Dedifferentiated amniotic fluid mesenchymal stem cell (primary cell): ENCODE results near the gene TMEM163.
"Not testable (repeated sequence)": the region's sequence is repeated elsewhere in the genome, so short reads cannot be mapped to it uniquely, and the experiment has no call there.

Experiments used
- DNase-seq: peaks from one replicate; pipeline ENCODE4 v3.0.0-alpha.2; 2016; ENCODE audit errors: extremely low spot score

TMEM163 gene

GRCh38 chr2:134665727-134666506 lies 52.9 kb downstream of the TMEM163 start:
- no peak for DNase-seq

DNA sequence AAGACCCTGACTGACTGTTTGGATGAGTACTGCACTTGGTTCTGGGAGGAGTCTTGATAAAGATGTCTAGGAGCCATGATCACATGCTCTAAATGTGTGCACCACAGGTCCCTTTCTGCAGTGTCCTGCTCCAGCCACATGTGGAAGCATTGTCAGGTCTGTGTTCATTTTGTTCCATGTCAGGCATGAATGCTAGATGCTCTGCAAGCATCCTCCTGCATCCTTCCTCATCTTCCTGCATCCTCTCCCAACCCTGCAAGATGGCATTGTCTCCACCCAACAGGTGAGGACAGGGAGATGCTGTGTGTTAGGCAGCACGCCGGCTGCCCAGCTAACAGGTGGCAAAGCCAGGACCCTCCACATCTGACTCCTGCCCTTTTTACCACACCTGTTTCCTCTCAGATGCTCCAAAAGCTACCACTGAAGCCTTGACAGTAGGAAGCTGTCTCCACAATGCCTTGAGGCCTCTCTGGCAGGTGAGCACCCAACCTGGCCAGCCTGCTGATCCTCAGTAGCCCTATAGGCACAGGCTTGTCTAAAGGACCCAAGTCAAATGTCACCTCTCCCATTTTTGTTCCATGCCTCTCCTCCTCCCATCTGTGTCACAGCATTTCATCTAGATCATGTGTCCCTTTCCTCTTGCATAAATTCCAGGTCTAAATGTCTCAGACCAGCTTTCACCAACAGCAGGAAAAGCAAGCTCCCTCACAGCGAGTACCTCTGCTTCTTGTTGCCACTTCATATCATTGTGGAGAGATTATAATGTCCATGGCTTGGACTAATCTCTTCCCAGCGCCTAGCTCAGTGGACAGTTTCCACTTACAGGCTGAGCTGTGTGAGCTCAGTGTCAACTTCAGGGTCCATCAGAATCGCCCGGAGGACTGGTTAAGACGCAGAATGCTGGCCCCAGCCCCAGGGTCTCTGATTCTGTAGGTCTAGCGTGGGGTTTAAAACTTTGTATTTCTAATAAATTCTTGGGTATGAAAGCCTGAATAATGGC lies 55.0 kb downstream of the TMEM163 start:
- DNase-seq: no peak

DNA sequence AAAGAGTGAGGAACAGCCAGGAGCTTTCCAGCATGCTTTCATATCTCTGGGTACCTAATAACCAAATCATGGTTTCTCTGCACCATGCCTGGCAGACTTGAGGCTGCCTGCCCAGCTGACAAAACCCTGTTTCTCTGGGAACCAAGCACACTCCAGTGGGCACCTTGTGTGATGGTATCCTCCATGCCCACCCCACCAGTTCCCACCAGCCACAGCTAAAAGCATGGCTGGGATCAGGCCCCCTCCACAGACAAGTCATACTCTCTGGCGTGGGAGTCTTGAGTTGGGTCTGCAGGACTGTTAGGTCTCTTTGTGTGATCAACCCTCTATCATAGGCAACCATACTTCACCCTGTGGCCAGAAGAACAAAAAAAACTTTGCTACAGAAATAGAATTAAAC lies 56.0 kb downstream of the TMEM163 start:
- DNase-seq: no peak

DNA sequence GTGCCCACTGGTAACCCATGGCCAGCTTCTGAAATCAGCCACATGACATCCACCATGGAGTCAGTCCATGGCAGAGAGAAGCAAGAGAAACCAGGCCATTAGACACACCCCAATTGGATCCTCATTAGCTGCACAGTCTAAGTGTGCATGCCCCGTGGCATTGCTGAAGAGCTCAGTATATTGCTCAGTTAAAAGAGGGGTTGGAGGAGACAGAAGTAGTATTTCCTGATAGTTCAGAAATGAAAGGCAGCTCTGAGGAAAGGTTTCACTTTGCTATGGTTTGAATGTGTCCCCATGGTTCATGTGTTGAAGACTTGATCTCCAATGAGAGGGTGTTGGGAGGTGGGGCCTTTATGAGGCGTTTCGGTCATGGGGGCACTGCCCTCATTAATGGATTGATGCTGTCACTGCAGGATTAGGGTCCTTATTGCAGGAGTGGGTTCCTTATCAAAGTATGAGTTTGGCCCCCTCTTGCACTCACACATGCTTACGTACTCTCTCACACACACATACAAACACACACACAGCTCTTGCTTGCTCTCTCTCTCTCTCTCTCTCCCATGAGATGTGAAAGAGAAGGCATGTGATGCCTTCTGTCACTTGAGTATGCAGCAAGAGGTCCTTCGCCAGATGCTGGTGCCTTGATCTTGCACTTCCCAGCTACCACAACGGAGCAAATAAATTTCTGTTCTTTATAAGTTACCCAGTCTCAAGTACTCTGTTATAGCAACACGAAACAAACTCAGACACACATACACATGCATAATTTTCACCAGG lies 58.0 kb downstream of the TMEM163 start:
- DNase-seq: no peak

DNA sequence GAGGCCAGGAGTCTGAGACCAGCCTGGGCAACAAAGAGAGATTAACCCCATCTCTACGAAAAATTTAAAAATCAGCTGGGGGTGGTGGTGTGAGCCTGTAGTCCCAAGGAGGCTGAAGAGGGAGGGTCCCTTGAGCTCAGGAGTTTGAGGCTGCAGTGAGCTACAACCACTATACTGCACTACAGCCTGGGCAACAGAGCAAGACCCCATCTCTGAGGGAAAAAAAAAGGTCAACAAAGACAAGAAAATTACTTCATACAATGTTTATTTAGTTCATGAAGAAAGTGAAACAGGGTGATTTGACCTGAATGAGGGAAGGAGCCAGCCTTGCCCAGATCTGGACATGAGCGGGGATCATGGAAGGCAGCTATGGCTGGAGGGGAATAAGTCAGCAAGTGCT lies 59.1 kb downstream of the TMEM163 start:
- DNase-seq: no peak

GRCh38 chr2:134657650-134658250 lies 61.0 kb downstream of the TMEM163 start:
- no peak for DNase-seq

DNA sequence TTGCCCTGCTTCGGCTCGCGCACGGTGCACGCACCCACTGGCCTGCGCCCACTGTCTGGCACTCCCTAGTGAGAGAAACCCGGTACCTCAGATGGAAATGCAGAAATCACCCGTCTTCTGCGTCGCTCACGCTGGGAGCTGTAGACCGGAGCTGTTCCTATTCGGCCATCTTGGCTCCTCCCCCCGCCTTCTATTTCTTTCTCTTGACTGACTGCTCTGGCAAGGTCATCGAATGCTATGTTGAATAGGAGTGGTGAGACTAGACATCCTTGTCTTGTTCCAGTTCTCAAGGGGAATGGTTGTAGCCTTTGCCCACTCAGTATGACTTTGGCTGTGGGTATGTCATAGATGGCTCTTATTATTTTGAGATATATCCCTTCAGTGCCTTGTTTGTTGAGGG lies 62.4 kb downstream of the TMEM163 start:
- not testable (repeated sequence) for DNase-seq

DNA sequence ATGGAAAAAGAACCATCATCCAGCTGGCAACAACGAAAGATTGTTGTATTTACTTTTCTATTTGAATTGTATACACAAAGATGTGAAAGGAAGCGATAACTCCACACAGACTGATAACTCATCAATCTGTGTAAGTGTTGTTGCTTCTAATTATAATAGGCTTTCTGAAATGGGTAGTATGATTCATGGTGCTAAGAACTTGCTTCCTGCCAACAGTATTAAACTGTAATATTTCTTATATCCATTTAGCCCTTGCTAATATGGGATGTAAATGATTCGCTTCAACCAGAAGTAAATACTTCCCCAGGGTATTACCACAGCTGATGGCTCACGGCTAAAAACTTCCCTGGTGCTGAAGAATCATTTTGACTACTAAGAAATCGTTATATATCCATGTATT lies 70.2 kb downstream of the TMEM163 start:
- DNase-seq: no peak

- no peak for DNase-seq
Measured at GRCh38 chr2:134647607-134648256, 71.1 kb downstream of the TMEM163 start.

- DNase-seq: no peak
Measured at GRCh38 chr2:134642938-134643337, 75.9 kb downstream of the TMEM163 start.

GRCh38 chr2:134640494-134640893 lies 78.3 kb downstream of the TMEM163 start:
- no peak for DNase-seq

GRCh38 chr2:134639265-134639664 lies 79.5 kb downstream of the TMEM163 start:
- DNase-seq: no peak

GRCh38 chr2:134636714-134637113 lies 82.1 kb downstream of the TMEM163 start:
- no peak for DNase-seq

GRCh38 chr2:134634054-134634753 lies 84.6 kb downstream of the TMEM163 start:
- DNase-seq: no peak

DNA sequence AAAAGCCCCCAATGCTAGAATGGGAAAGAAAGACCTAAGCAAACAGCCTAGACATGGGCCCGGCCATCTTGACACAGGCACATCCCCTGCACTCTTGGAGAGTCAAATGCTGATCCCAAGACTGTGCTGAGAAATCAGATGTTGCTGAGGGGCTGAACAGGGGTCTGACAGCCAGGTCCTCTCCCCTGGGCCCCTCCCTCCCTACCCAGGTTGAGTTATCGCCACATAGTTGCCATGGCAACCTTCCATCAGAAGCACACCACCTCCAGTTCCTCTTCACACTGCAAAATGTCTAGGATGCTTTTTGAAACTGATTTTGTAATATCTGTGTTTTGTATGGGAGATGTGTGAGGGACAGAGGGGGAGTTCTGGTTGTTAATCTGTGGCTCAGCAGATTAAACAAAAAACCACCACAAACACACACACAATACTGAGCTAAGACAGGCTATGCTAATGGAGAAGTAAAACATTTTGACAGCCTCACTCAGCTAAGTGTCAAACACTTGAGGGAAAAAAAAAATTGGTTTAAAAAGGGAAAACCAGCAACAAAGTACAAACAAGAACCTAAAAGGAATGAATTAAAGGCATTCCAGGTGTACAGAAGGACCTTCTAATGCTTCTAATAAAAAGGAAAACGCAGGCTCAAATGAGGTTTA lies 88.2 kb downstream of the TMEM163 start:
- no peak for DNase-seq

GRCh38 chr2:134628453-134628852 lies 90.3 kb downstream of the TMEM163 start:
- DNase-seq: no peak

- DNase-seq: no peak
Measured at GRCh38 chr2:134626781-134627180, 92.0 kb downstream of the TMEM163 start.

DNA sequence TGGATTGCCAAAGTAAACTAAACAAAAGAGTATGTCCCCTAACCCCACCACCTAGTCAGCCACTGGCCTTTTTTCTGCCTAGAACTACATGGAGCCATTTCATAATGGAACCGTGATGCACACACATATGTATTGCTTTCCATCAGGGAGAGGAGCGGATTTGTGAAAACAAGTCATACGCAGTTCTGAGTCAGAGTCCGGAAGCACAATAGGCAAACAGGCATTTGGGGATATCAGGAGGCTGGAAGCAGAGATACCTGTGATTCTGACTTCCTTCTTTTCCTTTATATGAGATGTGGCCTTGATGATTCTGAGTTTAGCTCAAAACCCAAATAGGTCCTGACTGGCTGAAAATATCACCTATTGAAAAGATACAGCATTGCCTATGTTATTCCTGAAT lies 93.5 kb downstream of the TMEM163 start:
- no peak for DNase-seq

GRCh38 chr2:134623796-134624195 lies 95.0 kb downstream of the TMEM163 start:
- no peak for DNase-seq

GRCh38 chr2:134623046-134623445 lies 95.8 kb downstream of the TMEM163 start:
- DNase-seq: no peak
